Measurements from ENCODE around the gene PHKG1. TPM values are rescaled to one million over a fixed set of nuclear protein-coding genes. Genes with fewer than 3 reads are reported as not detected.
"Not testable (repeated sequence)": the region's sequence is repeated elsewhere in the genome, so short reads cannot be mapped to it uniquely, and the experiment has no call there.

PHKG1 gene
- total and polyA plus RNA-seq, 3 experiments from 2014 or later, result 0.95 to 1.2 (median 1.2) TPM

DNA sequence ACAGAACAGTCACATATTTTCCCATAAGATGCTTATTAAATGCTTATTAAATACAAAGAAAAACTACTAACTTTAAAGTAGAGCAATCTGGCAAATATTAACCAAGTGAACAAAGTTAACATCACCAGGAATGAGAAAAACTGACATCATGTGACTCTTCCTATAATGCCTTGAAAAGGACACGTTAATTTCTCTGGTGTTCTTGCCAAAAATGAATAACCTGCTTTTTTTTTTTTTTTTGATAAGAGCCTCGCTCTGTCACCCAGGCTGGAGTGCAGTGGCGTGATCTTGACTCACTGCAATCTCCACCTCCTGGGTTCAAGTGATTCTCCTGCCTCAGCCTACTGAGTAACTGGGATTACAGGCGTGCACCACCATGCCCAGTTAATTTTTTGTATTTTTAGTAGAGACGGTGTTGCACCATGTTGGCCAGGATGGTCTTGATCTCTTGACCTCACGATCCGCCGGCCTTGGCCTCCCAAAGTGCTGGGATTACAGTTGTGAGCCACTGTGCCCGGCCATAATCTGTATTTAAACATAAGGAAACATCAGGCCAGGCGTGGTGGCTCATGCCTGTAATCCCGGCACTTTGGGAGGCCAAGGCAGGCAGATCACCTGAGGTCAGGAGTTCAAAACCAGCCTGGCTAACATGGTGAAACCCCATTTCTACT is 45.2 kb downstream of the PHKG1 start:
- H3K27me3 ChIP-seq (ENCODE audit: insufficient read depth, low read length, poor library complexity, severe bottlenecking); CTCF ChIA-PET; H3K9me3 Mint-ChIP-seq; H3K36me3 ChIP-seq (ENCODE audit: insufficient read depth, low read length); DNase-seq; H3K27ac Mint-ChIP-seq; POLR2A ChIA-PET; H3K36me3 Mint-ChIP-seq; H3K4me3 Mint-ChIP-seq; H3K27me3 Mint-ChIP-seq; H3K4me3 ChIP-seq (ENCODE audit: low read length); H3K9me3 ChIP-seq (ENCODE audit: low read length): not testable (repeated sequence)
- H3K4me1 Mint-ChIP-seq, result peaks cover 13 to 22% (median 19%) of the 10 kb centered on the region in 3 donors
- peaks cover 16% of the 10 kb centered on the region for H3K4me1 ChIP-seq (ENCODE audit: insufficient read depth, low read length)
- peak overlapping the region; percentile 24 for H3K27ac ChIP-seq (ENCODE audit: low read depth, low read length)

DNA sequence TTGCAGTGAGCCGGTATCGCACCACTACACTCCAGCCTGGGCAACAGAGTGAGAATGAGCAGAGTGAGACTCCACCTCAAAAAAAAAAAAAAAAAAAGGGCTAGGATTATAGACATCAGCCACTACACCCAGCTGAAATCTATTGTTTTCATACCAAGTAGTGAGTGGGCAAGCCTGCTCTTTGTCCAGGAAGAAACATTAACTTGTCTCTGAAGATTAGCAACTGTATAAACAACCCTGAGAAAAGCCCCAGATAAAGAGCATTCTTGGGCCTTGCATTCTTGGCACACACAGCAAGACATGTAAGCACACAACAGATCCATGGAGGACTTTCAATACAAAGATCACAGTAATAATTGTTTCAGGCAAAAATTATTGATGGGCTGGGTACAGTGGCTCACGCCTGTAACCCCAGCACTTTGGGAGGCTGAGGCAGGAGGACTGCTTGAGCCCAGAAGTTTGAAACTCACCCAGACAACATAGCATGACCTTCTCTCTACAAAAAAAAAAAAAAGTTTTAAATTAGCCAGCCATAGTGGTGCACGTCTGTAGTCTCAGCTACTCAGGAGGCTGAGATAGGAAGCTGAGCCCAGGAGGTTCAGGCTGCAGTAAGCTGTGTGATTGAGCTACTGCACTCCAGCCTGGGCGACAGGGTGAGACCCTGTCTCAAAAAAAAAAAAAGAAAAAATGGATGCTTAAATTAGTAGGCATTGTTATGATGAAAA is 45.9 kb downstream of the PHKG1 start:
- POLR2A ChIA-PET, result no interaction called here
- no peaks in the 10 kb centered on the region for H3K9me3 ChIP-seq (ENCODE audit: low read length)
- peak overlapping the region in 2 of 8 donors; percentile 26 to 56 for H3K27ac Mint-ChIP-seq
- H3K9me3 Mint-ChIP-seq, result no peaks in the 10 kb centered on the region
- H3K36me3 Mint-ChIP-seq, result peaks cover 0 to 6% (median 2%) of the 10 kb centered on the region in 3 donors
- no peaks in the 10 kb centered on the region for H3K36me3 ChIP-seq (ENCODE audit: insufficient read depth, low read length)
- peak overlapping the region in 1 of 7 donors; percentile 17 for H3K4me3 Mint-ChIP-seq
- H3K4me1 Mint-ChIP-seq, result peaks cover 10 to 16% (median 13%) of the 10 kb centered on the region in 3 donors
- CTCF ChIA-PET, result no interaction called here
- H3K27me3 Mint-ChIP-seq, result no peaks in the 10 kb centered on the region
- no peaks in the 10 kb centered on the region for H3K27me3 ChIP-seq (ENCODE audit: insufficient read depth, low read length, poor library complexity, severe bottlenecking)
- no peak for DNase-seq
- peaks cover 11% of the 10 kb centered on the region for H3K4me1 ChIP-seq (ENCODE audit: insufficient read depth, low read length)
- no peak overlapping the region for H3K4me3 ChIP-seq (ENCODE audit: low read length)
- H3K27ac ChIP-seq (ENCODE audit: low read depth, low read length), result peak overlapping the region; percentile 24

DNA sequence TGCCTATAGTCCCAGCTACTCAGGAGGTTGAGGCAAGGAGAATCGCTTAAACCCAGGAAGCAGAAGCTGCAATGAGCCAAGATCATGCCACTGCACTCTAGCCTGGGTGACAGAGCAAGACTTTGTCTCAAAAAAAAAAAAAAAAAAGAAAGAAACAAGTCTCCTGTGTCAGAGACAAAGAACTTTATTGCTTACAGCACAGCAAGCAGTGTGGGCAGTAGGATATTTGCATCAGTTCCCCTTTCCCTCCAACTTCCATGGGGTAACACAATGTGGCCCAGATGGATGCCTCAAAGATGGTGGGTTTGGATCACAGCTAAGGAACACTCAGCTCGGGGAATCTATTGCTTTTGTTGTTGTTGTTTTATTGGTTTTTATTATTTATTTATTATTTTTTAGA is 47.0 kb downstream of the PHKG1 start:
- H3K4me3 ChIP-seq (ENCODE audit: low read length); H3K9me3 Mint-ChIP-seq; H3K27me3 ChIP-seq (ENCODE audit: insufficient read depth, low read length, poor library complexity, severe bottlenecking); H3K27me3 Mint-ChIP-seq; H3K4me3 Mint-ChIP-seq; H3K9me3 ChIP-seq (ENCODE audit: low read length); H3K4me1 ChIP-seq (ENCODE audit: insufficient read depth, low read length); H3K27ac ChIP-seq (ENCODE audit: low read depth, low read length); H3K27ac Mint-ChIP-seq; DNase-seq; H3K36me3 ChIP-seq (ENCODE audit: insufficient read depth, low read length); H3K36me3 Mint-ChIP-seq; CTCF ChIA-PET: not testable (repeated sequence)
- H3K4me1 Mint-ChIP-seq, result peaks cover 6 to 10% (median 10%) of the 10 kb centered on the region in 3 donors
- POLR2A ChIA-PET, result interaction anchor here (0.6 kb wide), 1 partner anchor 56 kb away, joined by 3 read pairs; no protein-coding TSS in a partner anchor

DNA sequence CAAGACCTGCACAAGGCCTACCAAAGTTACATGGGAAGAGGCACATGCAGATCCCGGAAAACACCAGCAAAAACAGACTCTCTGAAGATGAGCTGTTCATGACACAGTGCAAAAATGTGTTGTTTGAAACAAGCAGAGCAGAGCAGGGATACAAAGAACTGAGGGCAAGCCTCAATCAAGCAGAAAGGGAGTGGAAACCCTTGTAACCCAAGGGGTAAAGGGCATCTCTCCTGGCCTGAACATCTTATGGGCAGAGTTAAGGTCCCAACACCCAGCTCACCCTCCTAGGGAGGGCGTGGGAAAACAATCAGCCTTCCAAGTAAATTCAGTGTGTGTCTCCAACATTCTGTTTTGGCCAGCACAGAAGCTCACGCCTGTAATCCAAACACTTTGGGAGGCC is 52.0 kb downstream of the PHKG1 start:
- Mint-ChIP-seq H3K36me3 (peaks cover 0 to 4% (median 2%) of the 10 kb centered on the region in 3 donors), H3K9me3 (no peaks in the 10 kb centered on the region), H3K27ac (peak overlapping the region in 1 of 8 donors; percentile 23), H3K4me3 (no peak overlapping the region), H3K4me1 (no peaks in the 10 kb centered on the region), H3K27me3 (no peaks in the 10 kb centered on the region)
- no peak for DNase-seq
- H3K9me3 ChIP-seq (ENCODE audit: low read length), result no peaks in the 10 kb centered on the region
- H3K27ac ChIP-seq (ENCODE audit: low read depth, low read length), result no peak overlapping the region
- H3K4me1 ChIP-seq (ENCODE audit: insufficient read depth, low read length), result no peaks in the 10 kb centered on the region
- H3K36me3 ChIP-seq (ENCODE audit: insufficient read depth, low read length), result no peaks in the 10 kb centered on the region
- CTCF ChIA-PET, result no interaction called here
- H3K27me3 ChIP-seq (ENCODE audit: insufficient read depth, low read length, poor library complexity, severe bottlenecking), result no peaks in the 10 kb centered on the region
- no peak overlapping the region for H3K4me3 ChIP-seq (ENCODE audit: low read length)
- POLR2A ChIA-PET, result interaction anchor here (0.5 kb wide), 1 partner anchor 25 kb away, joined by 3 read pairs; no protein-coding TSS in a partner anchor

DNA sequence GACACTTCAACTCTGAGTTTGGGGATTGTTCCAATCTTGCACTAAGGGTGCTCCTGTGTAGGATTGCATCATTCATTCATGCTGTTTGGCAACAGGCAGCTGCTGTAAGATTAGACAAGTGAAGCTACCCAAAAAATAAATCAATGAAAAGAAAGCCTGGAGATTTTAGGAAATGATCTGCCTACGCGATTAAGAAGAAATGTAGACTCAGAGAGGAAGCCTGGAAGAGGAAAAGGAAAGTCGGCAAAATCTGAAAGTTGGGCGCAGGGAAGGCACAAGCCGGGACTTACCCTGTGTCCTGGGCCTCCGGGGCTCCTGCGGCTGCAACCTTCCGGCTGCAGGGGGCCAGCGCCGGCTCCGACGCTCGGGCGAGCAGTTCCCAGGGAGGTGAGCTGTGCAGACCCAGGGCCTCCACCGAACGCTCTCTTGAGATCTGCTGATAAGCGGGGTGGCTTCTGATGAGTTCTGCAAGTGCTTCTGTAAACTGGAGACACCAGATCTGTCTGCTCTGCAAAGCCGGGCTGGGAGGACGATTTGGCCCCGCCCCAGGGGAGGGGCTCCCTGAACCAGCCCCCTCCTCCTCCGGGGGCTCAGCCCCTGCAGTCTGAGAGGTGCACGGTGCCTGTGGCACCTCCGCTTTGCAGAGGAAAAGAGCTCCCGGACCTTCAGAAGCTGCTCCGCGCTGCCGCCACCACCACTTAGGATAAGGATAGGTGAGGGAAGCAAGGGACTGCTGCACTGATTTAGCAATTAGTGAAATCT is 58.9 kb downstream of the PHKG1 start:
- H3K27me3 Mint-ChIP-seq, result no peaks in the 10 kb centered on the region
- peaks cover 4 to 18% (median 11%) of the 10 kb centered on the region in 3 donors for H3K4me1 Mint-ChIP-seq
- H3K4me3 ChIP-seq (ENCODE audit: low read length), result peak overlapping the region; percentile 81
- CTCF ChIA-PET, result interaction anchor here (1.0 to 1.5 kb wide), 6 partner anchors 18 to 41 kb away, joined by 3 to 8 read pairs (median 4); partner anchors contain the start of genes CCT6A and PSPH
- DNase-seq, result peak; percentile 54 to 83 (median 63)
- H3K27ac ChIP-seq (ENCODE audit: low read depth, low read length), result peak overlapping the region; percentile 48
- no peaks in the 10 kb centered on the region for H3K9me3 Mint-ChIP-seq
- H3K4me3 Mint-ChIP-seq, result peak overlapping the region; percentile 74 to 94 (median 84)
- POLR2A ChIA-PET, result interaction anchor here (0.6 to 2.0 kb wide), 4 partner anchors 18 to 668 kb away, joined by 3 to 5 read pairs (median 4); partner anchors contain the start of genes CCT6A, PSPH and SUMF2
- H3K4me1 ChIP-seq (ENCODE audit: insufficient read depth, low read length), result no peaks in the 10 kb centered on the region
- peaks cover 0 to 2% (median 1%) of the 10 kb centered on the region in 3 donors for H3K36me3 Mint-ChIP-seq
- H3K36me3 ChIP-seq (ENCODE audit: insufficient read depth, low read length), result no peaks in the 10 kb centered on the region
- no peaks in the 10 kb centered on the region for H3K9me3 ChIP-seq (ENCODE audit: low read length)
- H3K27ac Mint-ChIP-seq, result peak overlapping the region; percentile 0 to 84 (median 38)
- no peaks in the 10 kb centered on the region for H3K27me3 ChIP-seq (ENCODE audit: insufficient read depth, low read length, poor library complexity, severe bottlenecking)

DNA sequence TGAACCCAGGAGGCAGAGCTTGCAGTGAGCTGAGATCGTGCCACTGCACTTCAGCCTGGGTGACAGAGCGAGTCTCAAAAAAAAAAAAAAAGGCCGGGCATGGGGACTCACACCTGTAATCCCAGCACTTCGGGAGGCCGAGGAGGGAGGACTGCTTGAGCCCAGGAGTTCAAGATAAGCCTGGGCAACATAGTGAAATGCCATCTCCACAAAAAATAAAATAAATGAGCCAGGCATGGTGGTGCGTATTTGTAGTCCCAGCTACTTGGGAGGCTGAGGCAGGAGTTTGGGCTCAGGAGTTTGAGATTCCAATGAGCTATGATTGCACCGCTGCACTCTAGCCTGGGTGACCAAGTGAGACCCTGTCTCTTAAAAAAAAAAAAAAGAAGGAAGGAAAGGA is 60.2 kb downstream of the PHKG1 start:
- H3K36me3 ChIP-seq (ENCODE audit: insufficient read depth, low read length); H3K4me1 ChIP-seq (ENCODE audit: insufficient read depth, low read length); H3K27me3 Mint-ChIP-seq; H3K27me3 ChIP-seq (ENCODE audit: insufficient read depth, low read length, poor library complexity, severe bottlenecking); CTCF ChIA-PET; H3K9me3 Mint-ChIP-seq; H3K36me3 Mint-ChIP-seq; H3K9me3 ChIP-seq (ENCODE audit: low read length); H3K4me3 ChIP-seq (ENCODE audit: low read length); H3K27ac Mint-ChIP-seq; H3K27ac ChIP-seq (ENCODE audit: low read depth, low read length); DNase-seq: not testable (repeated sequence)
- Mint-ChIP-seq H3K4me3 (peak overlapping the region in 3 of 7 donors; percentile 51 to 81 (median 58)), H3K4me1 (peaks cover 4 to 18% (median 11%) of the 10 kb centered on the region in 3 donors)
- POLR2A ChIA-PET, result interaction anchor here (2.0 kb wide), 1 partner anchor 19 kb away, joined by 5 read pairs; the partner anchor contains the start of genes CCT6A and PSPH

DNA sequence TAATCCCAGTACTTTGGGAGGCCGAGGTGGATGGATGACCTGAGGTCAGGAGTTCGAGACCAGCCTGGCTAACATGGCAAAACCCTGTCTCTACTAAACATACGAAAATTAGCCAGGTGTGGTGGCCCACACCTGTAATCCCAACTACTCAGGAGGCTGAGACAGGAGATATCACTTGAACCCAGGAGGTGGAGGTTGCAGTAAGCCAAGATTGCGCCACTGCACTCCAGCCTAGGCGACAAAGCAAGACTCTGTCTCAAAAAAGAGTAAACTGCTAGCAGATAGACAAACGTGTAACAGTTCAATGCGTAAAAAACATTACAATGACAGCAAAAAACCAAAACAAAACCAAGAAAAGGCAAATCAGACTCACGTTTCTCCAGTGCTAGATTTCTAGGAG is 61.2 kb downstream of the PHKG1 start:
- H3K36me3 ChIP-seq (ENCODE audit: insufficient read depth, low read length); H3K27ac ChIP-seq (ENCODE audit: low read depth, low read length); POLR2A ChIA-PET; CTCF ChIA-PET; H3K27me3 ChIP-seq (ENCODE audit: insufficient read depth, low read length, poor library complexity, severe bottlenecking); H3K27ac Mint-ChIP-seq; H3K36me3 Mint-ChIP-seq; DNase-seq; H3K4me1 ChIP-seq (ENCODE audit: insufficient read depth, low read length); H3K9me3 ChIP-seq (ENCODE audit: low read length); H3K4me3 ChIP-seq (ENCODE audit: low read length); H3K27me3 Mint-ChIP-seq; H3K9me3 Mint-ChIP-seq: not testable (repeated sequence)
- peak overlapping the region in 2 of 7 donors; percentile 26 to 58 for H3K4me3 Mint-ChIP-seq
- H3K4me1 Mint-ChIP-seq, result peaks cover 4 to 18% (median 11%) of the 10 kb centered on the region in 3 donors

All from CD8-positive, alpha-beta memory T cell (primary cell).